Lower leg skin (tissue), 4 donors: ENCODE data around the gene PTPN1. TPM values are rescaled to one million over a fixed set of nuclear protein-coding genes. Genes with fewer than 3 reads are reported as not detected.

Source experiments
- DNase-seq, 2 donors: peaks; one replicate each; pipeline ENCODE4 v3.0.0-alpha.2; 2019; ENCODE audit warnings: low spot score in 2 of 2
- H3K4me3 ChIP-seq: fragments of 200-600 bp; sonication (generic); 2 replicates; pipeline ENCODE4 v1.5.1; 2017; ENCODE audit warnings: mild to moderate bottlenecking, low read depth; ENCODE audit not compliant: poor library complexity, severe bottlenecking
- POLR2A ChIP-seq, 2 donors: fragments of 450-650 bp; IDR thresholded peaks; one replicate each; pipeline ENCODE4 v1.6.1; 2016 to 2017; ENCODE audit warnings: antibody characterized with exemption in 2 of 2, mild to moderate bottlenecking in 1 of 2, moderate library complexity in 1 of 2
- WGBS, 2 donors: methylation state at CpG; one replicate each; pipeline ENCODE4 v1.1.5; 2018; 5-methylcytosine and 5-hydroxymethylcytosine counted together
- intact Hi-C: fragments of 100-400 bp; cut with DNase I; formaldehyde crosslinking; loops from one replicate; pipeline ENCODE4 v1.15.0; 2023; ENCODE audit warnings: low total_unique reads
- total RNA-seq, 4 donors: library from RNA; depleted of rRNA; stranded (reverse); fragments of >200 nt; gene quantifications; one replicate each; pipeline ENCODE4 v1.1.0, GENCODE V29; 2016
- TF ChIP-seq, protein P1 (sequence below), 3 donors: fragments of 450-650 bp; IDR thresholded peaks; one replicate each; pipeline ENCODE4 v1.5.1; 2016; ENCODE audit warnings: antibody characterized with exemption in 3 of 3, mild to moderate bottlenecking in 3 of 3, moderate library complexity in 2 of 3

Gene PTPN1
- total RNA-seq, 4 donors from 2014 or later, result 19.1 to 29.8 (median 23.3) TPM

DNA sequence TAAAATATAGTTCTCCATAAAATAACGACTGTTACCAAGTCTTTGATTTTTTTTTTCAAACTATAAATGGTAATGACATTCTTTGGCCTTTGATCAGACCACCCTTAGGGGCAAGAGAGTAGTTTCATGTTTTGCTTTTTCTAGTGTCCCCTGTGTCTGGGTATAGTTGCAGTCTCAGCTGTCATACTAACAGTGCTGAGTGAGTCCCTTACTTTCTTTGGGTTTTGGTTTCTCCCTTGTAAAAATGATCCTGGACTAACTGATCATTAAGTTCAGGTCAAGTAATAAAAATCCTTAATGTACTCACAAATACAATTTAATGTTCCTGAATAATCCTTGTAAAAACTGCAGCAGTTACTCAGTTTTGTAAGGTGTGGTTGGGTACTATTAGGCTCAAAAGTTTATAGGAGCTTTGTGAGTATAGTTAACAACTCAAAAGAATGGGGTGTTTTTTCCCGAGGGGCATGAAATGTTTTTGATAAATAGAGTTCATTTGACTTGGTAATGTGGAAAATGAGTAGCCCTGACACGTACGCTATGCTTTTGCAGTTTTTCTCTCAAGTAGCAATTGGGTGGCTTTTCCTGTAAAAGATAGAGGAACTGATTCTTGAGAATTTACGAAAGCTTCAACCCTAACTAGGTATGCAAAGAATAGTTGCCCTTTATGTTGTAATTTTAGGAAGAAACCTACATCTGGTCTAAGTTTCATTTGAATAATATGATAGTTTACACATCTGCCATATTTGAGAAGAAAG is 6.2 kb downstream of the PTPN1 start:
- H3K4me3 ChIP-seq, result no peak overlapping the region
- 49% methylated on average over 5 of the region's 5 CpGs for WGBS, 2 donors
- no peak for DNase-seq
- TF ChIP-seq, protein P1, sequence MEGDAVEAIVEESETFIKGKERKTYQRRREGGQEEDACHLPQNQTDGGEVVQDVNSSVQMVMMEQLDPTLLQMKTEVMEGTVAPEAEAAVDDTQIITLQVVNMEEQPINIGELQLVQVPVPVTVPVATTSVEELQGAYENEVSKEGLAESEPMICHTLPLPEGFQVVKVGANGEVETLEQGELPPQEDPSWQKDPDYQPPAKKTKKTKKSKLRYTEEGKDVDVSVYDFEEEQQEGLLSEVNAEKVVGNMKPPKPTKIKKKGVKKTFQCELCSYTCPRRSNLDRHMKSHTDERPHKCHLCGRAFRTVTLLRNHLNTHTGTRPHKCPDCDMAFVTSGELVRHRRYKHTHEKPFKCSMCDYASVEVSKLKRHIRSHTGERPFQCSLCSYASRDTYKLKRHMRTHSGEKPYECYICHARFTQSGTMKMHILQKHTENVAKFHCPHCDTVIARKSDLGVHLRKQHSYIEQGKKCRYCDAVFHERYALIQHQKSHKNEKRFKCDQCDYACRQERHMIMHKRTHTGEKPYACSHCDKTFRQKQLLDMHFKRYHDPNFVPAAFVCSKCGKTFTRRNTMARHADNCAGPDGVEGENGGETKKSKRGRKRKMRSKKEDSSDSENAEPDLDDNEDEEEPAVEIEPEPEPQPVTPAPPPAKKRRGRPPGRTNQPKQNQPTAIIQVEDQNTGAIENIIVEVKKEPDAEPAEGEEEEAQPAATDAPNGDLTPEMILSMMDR (IDR thresholded peaks at IDR 0.05), result no peak
- intact Hi-C loops, result no loop called here

DNA sequence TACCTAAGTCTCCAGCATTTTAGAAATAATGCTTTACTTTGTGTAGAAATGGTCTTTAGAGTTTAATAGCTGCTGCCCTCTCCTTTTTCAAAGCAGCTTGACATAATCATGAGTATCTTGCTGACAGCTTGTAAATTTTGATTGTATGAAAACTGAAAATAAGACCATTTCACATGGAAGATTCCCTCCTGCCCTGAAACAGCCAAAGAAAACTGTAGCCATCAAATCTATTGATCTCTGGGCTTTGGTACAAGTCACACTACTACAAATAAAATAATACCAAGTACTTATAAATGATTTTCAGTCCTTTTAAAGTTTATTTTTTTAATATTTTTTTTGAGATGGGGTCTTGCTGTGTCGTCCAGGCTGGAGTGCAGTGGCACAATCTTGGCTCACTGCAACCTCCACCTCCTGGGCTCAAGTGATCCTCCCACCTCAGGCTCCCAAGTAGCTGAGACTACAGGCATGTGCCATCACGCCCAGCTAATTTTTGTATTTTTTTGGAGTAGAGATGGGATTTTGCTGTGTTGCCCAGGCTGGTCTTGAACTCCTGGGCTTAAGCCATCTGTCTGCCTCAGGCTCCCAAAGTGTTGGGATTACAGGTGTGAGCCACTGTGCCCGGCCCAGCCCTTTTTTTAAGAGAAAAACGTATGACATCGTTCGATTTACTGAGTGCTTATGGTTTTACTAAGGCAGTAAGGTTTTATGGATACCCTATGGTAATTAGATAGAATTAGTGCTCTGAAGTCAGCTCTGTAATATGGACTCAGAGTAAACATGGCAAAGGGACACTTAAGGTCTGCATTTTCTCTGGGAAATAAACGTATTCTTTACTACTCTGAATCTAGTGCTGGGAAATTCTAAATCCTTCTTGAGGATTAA is 7.0 kb downstream of the PTPN1 start:
- WGBS, 2 donors, result 50 to 51% methylated on average over 7 of the region's 7 CpGs
- no peak for DNase-seq
- TF ChIP-seq, protein P1 (IDR thresholded peaks at IDR 0.05), result no peak
- no peak for TF ChIP-seq POLR2A (IDR thresholded peaks at IDR 0.05)
- intact Hi-C loops, result no loop called here
- H3K4me3 ChIP-seq, result no peak overlapping the region

DNA sequence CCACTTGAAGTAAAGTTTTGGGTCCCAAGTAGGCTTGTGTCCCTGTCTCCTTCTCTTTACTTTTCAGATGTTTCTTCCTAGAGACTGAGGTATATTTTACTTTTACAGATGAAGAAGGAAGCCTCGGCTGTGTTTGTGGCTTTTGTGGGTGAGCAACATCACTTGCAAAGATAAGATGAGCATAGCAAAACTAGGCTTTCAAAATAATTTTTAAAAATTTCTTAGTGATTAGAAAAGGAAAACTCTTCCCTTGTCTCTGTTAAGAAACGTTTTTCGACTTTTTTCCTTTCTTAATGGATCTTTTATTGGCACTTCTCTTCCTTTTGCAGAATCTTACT is 7.6 kb downstream of the PTPN1 start:
- no peak for DNase-seq
- no peak for TF ChIP-seq POLR2A (IDR thresholded peaks at IDR 0.05)
- TF ChIP-seq, protein P1 (IDR thresholded peaks at IDR 0.05), result no peak
- 47 to 53% methylated on average over 3 of the region's 3 CpGs for WGBS, 2 donors
- no peak overlapping the region for H3K4me3 ChIP-seq
- intact Hi-C loops, result no loop called here

DNA sequence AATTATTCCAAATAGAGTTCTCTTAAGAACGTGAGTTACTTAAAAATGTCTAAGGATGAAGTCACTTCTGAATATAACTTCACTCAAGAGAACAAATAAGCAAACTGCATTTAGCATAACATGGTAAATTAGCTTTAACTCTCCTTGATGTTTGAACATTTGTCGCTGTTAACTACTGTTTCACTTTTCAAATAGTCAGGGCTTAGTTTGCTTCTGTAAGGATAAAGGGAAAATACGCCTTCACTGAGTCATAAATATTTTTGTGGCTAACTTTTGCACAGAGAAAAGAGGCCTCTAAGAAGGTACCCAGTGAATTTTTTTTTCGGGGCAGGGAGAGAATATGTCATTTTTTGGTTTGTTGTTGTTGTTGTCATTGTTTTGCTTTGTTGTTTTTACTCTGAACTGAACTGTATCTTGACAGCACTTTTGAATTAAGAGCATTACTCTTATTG is 8.1 kb downstream of the PTPN1 start:
- DNase-seq, result no peak
- WGBS, 2 donors, result 38 to 52% methylated on average over 4 of the region's 4 CpGs
- intact Hi-C loops, result no loop called here
- no peak overlapping the region for H3K4me3 ChIP-seq
- TF ChIP-seq, protein P1 (IDR thresholded peaks at IDR 0.05), result no peak
- TF ChIP-seq POLR2A (IDR thresholded peaks at IDR 0.05), result no peak

DNA sequence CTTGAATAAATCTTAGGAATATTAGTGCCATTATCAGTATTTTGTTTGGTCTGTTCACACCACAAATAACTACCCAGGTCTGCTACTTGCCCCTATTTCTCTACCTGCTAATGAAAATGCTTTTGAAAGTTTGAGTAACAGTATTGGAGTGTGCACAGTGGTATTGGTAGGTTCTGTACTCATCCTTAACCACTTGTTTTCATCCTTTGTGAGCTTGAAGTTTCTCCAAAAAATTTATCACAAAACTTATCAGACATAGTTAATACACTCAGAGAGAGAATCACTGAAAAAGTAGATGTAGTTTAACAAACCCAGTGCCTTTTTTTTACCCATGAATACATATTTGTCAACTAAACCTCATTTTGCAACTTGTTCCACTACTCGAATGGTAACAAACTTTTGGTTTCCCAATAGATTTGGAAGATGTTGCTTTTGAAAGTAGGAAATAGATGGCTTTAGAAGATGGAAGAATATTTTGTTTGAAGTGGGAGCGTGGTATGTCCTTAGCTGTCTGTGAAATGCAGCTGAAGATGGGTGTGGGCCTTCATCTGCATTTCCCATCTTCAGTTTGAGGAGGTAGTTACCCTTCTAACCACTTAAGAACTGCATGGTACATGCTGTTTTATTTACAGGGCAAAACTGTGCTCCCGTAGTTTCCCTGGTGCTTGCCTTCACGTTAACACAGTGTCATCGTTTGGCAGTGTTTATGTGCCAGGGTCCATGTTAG is 9.0 kb downstream of the PTPN1 start:
- DNase-seq, result no peak
- H3K4me3 ChIP-seq, result no peak overlapping the region
- 38 to 39% methylated on average over 5 of the region's 5 CpGs for WGBS, 2 donors

More for the DNA sequence above, 9.0 kb downstream of the PTPN1 start:
- TF ChIP-seq POLR2A (IDR thresholded peaks at IDR 0.05), result no peak
- TF ChIP-seq, protein P1 (IDR thresholded peaks at IDR 0.05), result no peak
- intact Hi-C loops, result no loop called here
